WTC11 (cell line): ENCODE measurements around the gene CEP70. TPM values are rescaled to one million over a fixed set of nuclear protein-coding genes. Genes with fewer than 3 reads are reported as not detected.

Source experiments
- ATAC-seq: fragments of 200-7000 bp; cut with Tn5 transposase; 2 replicates; pipeline ENCODE4 v1.10.0; 2021; ENCODE audit warnings: mild to moderate bottlenecking, moderate library complexity
- CTCF ChIA-PET: fragments of 300-600 bp; sonication (Branson Sonifier 250); formaldehyde crosslinking; loops from one replicate; lab custom pipeline; 2021; ENCODE audit warnings: antibody characterized with exemption; lab: Charles Lee
- POLR2A ChIA-PET: fragments of 350-600 bp; sonication (Branson Sonifier 250); formaldehyde crosslinking; loops from one replicate; lab custom pipeline; 2021; ENCODE audit warnings: antibody characterized with exemption; lab: Charles Lee
- DNase-seq: peaks from one replicate; pipeline ENCODE4 v3.0.0; 2021; ENCODE audit warnings: low spot score
- H3K27ac Mint-ChIP-seq: 2 replicates; pipeline ENCODE4 v1.8.0; 2021; ENCODE audit warnings: mixed read lengths
- H3K27me3 Mint-ChIP-seq: 2 replicates; pipeline ENCODE4 v1.8.0; 2021; ENCODE audit warnings: low read depth, mild to moderate bottlenecking, moderate library complexity, mixed read lengths
- H3K36me3 Mint-ChIP-seq: 2 replicates; pipeline ENCODE4 v1.8.0; 2021; ENCODE audit warnings: mixed read lengths
- H3K4me1 Mint-ChIP-seq: 2 replicates; pipeline ENCODE4 v1.8.0; 2022; ENCODE audit warnings: mixed read lengths
- H3K4me3 Mint-ChIP-seq: 2 replicates; pipeline ENCODE4 v1.8.0; 2021; ENCODE audit warnings: mild to moderate bottlenecking, moderate library complexity, mixed read lengths
- H3K9me3 Mint-ChIP-seq: 2 replicates; pipeline ENCODE4 v1.8.0; 2021; ENCODE audit warnings: mixed read lengths
- AR ChIP-seq: fragments of 250-450 bp; sonication (Bioruptor Pico); IDR thresholded peaks from 2 replicates; pipeline ENCODE4 v1.9.0; 2021; ENCODE audit warnings: mild to moderate bottlenecking
- ATF2 ChIP-seq: sonication (generic); formaldehyde crosslinking; IDR thresholded peaks from 2 replicates; pipeline ENCODE4 v1.8.1; 2022; ENCODE audit warnings: low read depth, missing genetic modification reagents, borderline replicate concordance
- CBFB ChIP-seq: sonication (generic); formaldehyde crosslinking; IDR thresholded peaks from 2 replicates; pipeline ENCODE4 v1.8.1; 2022; ENCODE audit warnings: mild to moderate bottlenecking, low read depth, missing genetic modification reagents
- CREM ChIP-seq: sonication (generic); formaldehyde crosslinking; IDR thresholded peaks from 2 replicates; pipeline ENCODE4 v1.8.1; 2022; ENCODE audit warnings: mild to moderate bottlenecking, missing genetic modification reagents, moderate library complexity
- E2F1 ChIP-seq: sonication (generic); formaldehyde crosslinking; IDR thresholded peaks from 2 replicates; pipeline ENCODE4 v1.8.0; 2022; ENCODE audit warnings: mild to moderate bottlenecking, missing genetic modification reagents
- E2F4 ChIP-seq: sonication (generic); formaldehyde crosslinking; IDR thresholded peaks from 2 replicates; pipeline ENCODE4 v1.8.1; 2022; ENCODE audit warnings: low read depth, mild to moderate bottlenecking, moderate library complexity, missing genetic modification reagents, borderline replicate concordance
- GABPB1 ChIP-seq: sonication (generic); formaldehyde crosslinking; IDR thresholded peaks from 2 replicates; pipeline ENCODE4 v1.8.1; 2023; ENCODE audit warnings: mild to moderate bottlenecking, missing genetic modification reagents
- GRHL2 ChIP-seq: fragments of 250-450 bp; sonication (Bioruptor Pico); IDR thresholded peaks from 2 replicates; pipeline ENCODE4 v1.8.0; 2022; ENCODE audit warnings: mild to moderate bottlenecking, moderate library complexity; ENCODE audit not compliant: insufficient replicate concordance, severe bottlenecking
- HMGA2 ChIP-seq: fragments of 250-450 bp; sonication (Bioruptor Pico); IDR thresholded peaks from 2 replicates; pipeline ENCODE4 v1.4.0; 2021; ENCODE audit warnings: mild to moderate bottlenecking, moderate library complexity
- JAZF1 ChIP-seq: fragments of 250-450 bp; sonication (Bioruptor Pico); IDR thresholded peaks from 2 replicates; pipeline ENCODE4 v1.9.0; 2021; ENCODE audit warnings: moderate library complexity, mild to moderate bottlenecking, inconsistent platforms
- JUN ChIP-seq: sonication (generic); formaldehyde crosslinking; IDR thresholded peaks from 2 replicates; pipeline ENCODE4 v1.8.0; 2023; ENCODE audit warnings: mild to moderate bottlenecking, missing genetic modification reagents
- KAT7 ChIP-seq: sonication (generic); formaldehyde crosslinking; IDR thresholded peaks from 2 replicates; pipeline ENCODE4 v1.8.1; 2023; ENCODE audit warnings: missing genetic modification reagents, mild to moderate bottlenecking, borderline replicate concordance
- MAX ChIP-seq: sonication (generic); formaldehyde crosslinking; IDR thresholded peaks from 2 replicates; pipeline ENCODE4 v1.8.0; 2022; ENCODE audit warnings: mild to moderate bottlenecking, missing genetic modification reagents
- NFATC4 ChIP-seq: fragments of 250-450 bp; sonication (Bioruptor Pico); IDR thresholded peaks from 2 replicates; pipeline ENCODE4 v1.9.0; 2021; ENCODE audit warnings: mild to moderate bottlenecking
- RORB ChIP-seq: fragments of 250-450 bp; sonication (Bioruptor Pico); IDR thresholded peaks from 2 replicates; pipeline ENCODE4 v1.9.0; 2021; ENCODE audit warnings: mild to moderate bottlenecking
- SMAD3 ChIP-seq: sonication (generic); formaldehyde crosslinking; IDR thresholded peaks from 2 replicates; pipeline ENCODE4 v1.8.0; 2022; ENCODE audit warnings: missing genetic modification reagents, mild to moderate bottlenecking, borderline replicate concordance
- SMAD4 ChIP-seq: sonication (generic); formaldehyde crosslinking; IDR thresholded peaks from 2 replicates; pipeline ENCODE4 v1.8.0; 2022; ENCODE audit warnings: mild to moderate bottlenecking, missing genetic modification reagents
- SP1 ChIP-seq: sonication (generic); formaldehyde crosslinking; conservative IDR thresholded peaks from 2 replicates; pipeline ENCODE4 v1.8.1; 2022; ENCODE audit warnings: missing genetic modification reagents
- TP53 ChIP-seq: sonication (generic); formaldehyde crosslinking; IDR thresholded peaks from 2 replicates; pipeline ENCODE4 v1.8.1; 2023; ENCODE audit warnings: mild to moderate bottlenecking, missing genetic modification reagents
- USF1 ChIP-seq: sonication (generic); formaldehyde crosslinking; IDR thresholded peaks from 2 replicates; pipeline ENCODE4 v1.8.0; 2022; ENCODE audit warnings: mild to moderate bottlenecking, missing genetic modification reagents
- USF2 ChIP-seq: sonication (generic); formaldehyde crosslinking; IDR thresholded peaks from 2 replicates; pipeline ENCODE4 v1.8.1; 2023; ENCODE audit warnings: mild to moderate bottlenecking, missing genetic modification reagents, moderate library complexity
- ZNF121 ChIP-seq: sonication (generic); formaldehyde crosslinking; IDR thresholded peaks from 2 replicates; pipeline ENCODE4 v1.8.0; 2023; ENCODE audit warnings: missing genetic modification reagents
- ZNF263 ChIP-seq: sonication (generic); formaldehyde crosslinking; IDR thresholded peaks from 2 replicates; pipeline ENCODE4 v1.8.1; 2022; ENCODE audit warnings: low read depth, mild to moderate bottlenecking, moderate library complexity, missing genetic modification reagents
- ZNF423 ChIP-seq: fragments of 250-450 bp; sonication (Bioruptor Pico); IDR thresholded peaks from 2 replicates; pipeline ENCODE4 v2.1.2; 2022; ENCODE audit warnings: mild to moderate bottlenecking, moderate library complexity
- ZSCAN18 ChIP-seq: fragments of 250-450 bp; sonication (Bioruptor Pico); IDR thresholded peaks from 2 replicates; pipeline ENCODE4 v2.1.2; 2022; ENCODE audit warnings: mild to moderate bottlenecking, moderate library complexity
- total RNA-seq: library from RNA; stranded (reverse); gene quantifications from 3 replicates; pipeline ENCODE4 v1.2.3, GENCODE V29; 2021

The CEP70 gene
- total RNA-seq, 1 experiment from 2014 or later, result 27.2 TPM

GRCh38 chr3:138464491-138464860, 129.6 kb downstream of the CEP70 start:
- ChIA-PET POLR2A (no interaction called here), CTCF (no interaction called here)
- no peak overlapping the region for H3K27ac Mint-ChIP-seq
- no peak for DNase-seq
- peaks cover 3% of the 10 kb centered on the region for H3K36me3 Mint-ChIP-seq
- H3K27me3 Mint-ChIP-seq, result no peaks in the 10 kb centered on the region
- no peak for TF ChIP-seq GABPB1 (CRISPR knock-in tag)
- no peak for TF ChIP-seq NFATC4 (CRISPR knock-in tag)
- TF ChIP-seq CBFB (CRISPR knock-in tag), result no peak
- no peak for TF ChIP-seq HMGA2
- no peak for TF ChIP-seq SMAD4 (CRISPR knock-in tag)
- no peak for TF ChIP-seq KAT7 (CRISPR knock-in tag)
- TF ChIP-seq SMAD3 (CRISPR knock-in tag), result no peak
- no peak for TF ChIP-seq ZNF263
- TF ChIP-seq MAX (CRISPR knock-in tag), result no peak
- no peak for TF ChIP-seq ZNF423 (CRISPR knock-in tag)
- TF ChIP-seq JAZF1, result no peak
- TF ChIP-seq ZNF121 (CRISPR knock-in tag), result no peak
- TF ChIP-seq GRHL2 (CRISPR knock-in tag), result no peak
- no peak for TF ChIP-seq ATF2
- no peak for TF ChIP-seq E2F4 (CRISPR knock-in tag)
- no peak for TF ChIP-seq SP1 (CRISPR knock-in tag)
- no peak for TF ChIP-seq ZSCAN18 (CRISPR knock-in tag)
- ATAC-seq, result no peak
- H3K9me3 Mint-ChIP-seq, result no peaks in the 10 kb centered on the region
- H3K4me1 Mint-ChIP-seq, result peaks cover 6% of the 10 kb centered on the region
- no peak overlapping the region for H3K4me3 Mint-ChIP-seq

- H3K4me1 Mint-ChIP-seq, result peaks cover 6% of the 10 kb centered on the region
- ChIA-PET POLR2A (no interaction called here), CTCF (interaction anchor here (0.9 to 1.6 kb wide), 2 partner anchors 15 to 476 kb away, joined by 3 read pairs; no protein-coding TSS in a partner anchor)
- no peak overlapping the region for H3K4me3 Mint-ChIP-seq
- ATAC-seq (no peak), DNase-seq (no peak)
- H3K27me3 Mint-ChIP-seq, result no peaks in the 10 kb centered on the region
- peaks cover 3% of the 10 kb centered on the region for H3K36me3 Mint-ChIP-seq
- H3K9me3 Mint-ChIP-seq, result no peaks in the 10 kb centered on the region
- no peak overlapping the region for H3K27ac Mint-ChIP-seq
- TF ChIP-seq AR (CRISPR knock-in tag), result no peak
- TF ChIP-seq RORB (CRISPR knock-in tag), result no peak
- TF ChIP-seq ZNF423 (CRISPR knock-in tag), result no peak
- no peak for TF ChIP-seq CREM (CRISPR knock-in tag)
- TF ChIP-seq E2F1 (CRISPR knock-in tag), result no peak
- no peak for TF ChIP-seq ZSCAN18 (CRISPR knock-in tag)
- TF ChIP-seq TP53 (CRISPR knock-in tag), result no peak
- no peak for TF ChIP-seq JUN (CRISPR knock-in tag)
- TF ChIP-seq USF2 (CRISPR knock-in tag), result no peak
- TF ChIP-seq NFATC4 (CRISPR knock-in tag), result no peak
- TF ChIP-seq USF1 (CRISPR knock-in tag), result no peak
Measured at GRCh38 chr3:138463724-138464490, 130.2 kb downstream of the CEP70 start.
